Hindlimb muscle (tissue), 1 donor: ENCODE measurements around the gene SORCS1. TPM values are rescaled to one million over a fixed set of nuclear protein-coding genes. Genes with fewer than 3 reads are reported as not detected.
A peak's percentile ranks its signal among the peaks of the same experiment; 100 is the strongest.

Source experiments
- DNase-seq: peaks from one replicate; pipeline ENCODE4 v3.0.0-alpha.2; 2013
- polyA plus RNA-seq: library from polyadenylated mRNA; unstranded; fragments of 120-200 nt; gene quantifications from one replicate; pipeline ENCODE4 v1.2.1, GENCODE V29; 2013; ENCODE audit not compliant: insufficient read length

Gene SORCS1
- 4.7 TPM for polyA plus RNA-seq

DNA sequence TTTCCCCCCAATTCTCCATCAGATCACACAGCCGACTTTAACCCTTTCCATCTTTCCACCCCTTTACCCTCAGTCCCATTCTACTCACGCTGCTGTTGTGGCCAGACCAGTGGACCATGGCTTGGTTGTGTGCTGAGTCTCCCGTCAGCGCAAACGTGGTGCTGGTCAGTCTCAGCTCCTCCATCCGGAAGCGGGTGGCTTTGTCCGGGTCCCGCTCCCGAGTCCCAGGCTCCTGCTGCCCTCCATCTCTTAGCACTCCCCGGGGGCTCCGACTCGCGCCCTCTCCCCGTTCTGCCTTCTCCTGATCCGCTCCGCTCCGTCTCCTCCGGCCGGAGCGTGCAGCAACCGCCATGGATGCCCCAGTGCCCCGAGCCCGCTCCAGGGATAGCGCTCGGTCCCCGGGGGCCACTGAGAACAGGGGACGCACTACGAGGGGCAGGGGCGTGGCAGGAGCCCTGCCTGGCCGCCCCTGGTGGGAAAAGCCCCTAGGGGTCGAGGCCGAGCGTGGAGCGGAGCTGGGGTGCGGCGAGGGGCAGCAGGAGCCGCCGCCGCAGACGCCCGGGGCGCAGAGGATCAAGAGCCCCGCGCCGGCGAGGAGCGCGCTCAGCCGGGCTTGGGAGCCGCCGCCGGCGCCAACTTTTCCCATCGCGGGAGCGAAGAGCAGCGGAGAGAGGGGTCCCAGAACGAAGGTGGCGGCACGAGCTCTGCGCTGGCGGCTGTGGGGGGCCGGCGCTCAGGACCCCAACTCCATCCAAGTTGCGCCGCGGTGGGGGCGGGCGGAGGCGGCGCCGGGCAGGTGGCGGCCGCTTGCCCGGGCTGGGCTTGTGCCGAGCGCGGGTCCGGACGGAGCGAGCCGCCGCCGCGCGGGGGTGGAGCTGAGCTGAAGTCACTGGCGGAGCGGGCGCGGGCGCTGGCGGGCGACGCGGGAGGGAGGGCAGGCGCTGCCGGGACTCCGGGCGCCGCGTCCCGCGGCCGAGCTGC lies at the start of gene SORCS1:
TSS of gene SORCS1 (minus strand) at position 826 of the 981 bp plus-strand sequence.
- DNase-seq, result peak; percentile 8

DNA sequence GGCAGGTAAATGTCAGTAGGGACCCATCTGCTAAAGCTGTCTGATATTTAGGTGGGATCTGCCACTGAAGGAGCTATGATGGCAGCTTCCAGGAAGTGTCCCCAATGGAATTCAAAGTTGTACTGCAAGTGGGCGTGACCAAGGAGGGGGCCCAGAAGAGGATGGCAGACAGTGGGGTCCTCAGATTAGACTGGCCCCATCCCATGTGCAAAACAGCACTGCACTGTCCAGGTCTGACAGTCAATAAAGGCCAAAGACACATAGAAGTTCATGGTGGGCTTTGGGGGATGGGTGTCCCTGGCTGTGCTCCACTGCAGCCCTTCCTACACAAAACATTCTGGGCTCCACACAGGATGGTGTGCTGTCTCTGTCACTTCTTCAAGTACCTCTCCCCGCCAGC lies 49.8 kb upstream of the SORCS1 start:
- no peak for DNase-seq

DNA sequence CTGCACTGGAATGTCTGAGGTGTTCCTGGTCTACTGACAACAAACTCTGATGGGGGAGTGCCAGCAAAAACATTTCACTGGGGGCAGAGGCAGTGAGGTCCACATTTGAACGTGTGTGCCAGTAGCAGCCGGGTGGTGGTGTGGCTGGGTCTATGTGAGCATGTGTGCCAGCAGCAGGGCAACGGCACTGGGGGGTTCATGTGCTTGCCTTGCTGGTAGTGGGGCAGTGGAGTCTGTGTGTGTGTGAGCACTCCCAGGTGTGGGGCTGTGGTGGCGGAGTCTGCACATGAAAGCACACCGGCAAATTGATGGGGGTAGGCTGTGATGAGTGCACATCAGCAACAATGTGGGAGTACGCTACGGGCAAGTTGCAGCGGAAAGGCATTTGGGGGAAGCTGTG lies 49.4 kb upstream of the SORCS1 start:
- DNase-seq, result no peak

DNA sequence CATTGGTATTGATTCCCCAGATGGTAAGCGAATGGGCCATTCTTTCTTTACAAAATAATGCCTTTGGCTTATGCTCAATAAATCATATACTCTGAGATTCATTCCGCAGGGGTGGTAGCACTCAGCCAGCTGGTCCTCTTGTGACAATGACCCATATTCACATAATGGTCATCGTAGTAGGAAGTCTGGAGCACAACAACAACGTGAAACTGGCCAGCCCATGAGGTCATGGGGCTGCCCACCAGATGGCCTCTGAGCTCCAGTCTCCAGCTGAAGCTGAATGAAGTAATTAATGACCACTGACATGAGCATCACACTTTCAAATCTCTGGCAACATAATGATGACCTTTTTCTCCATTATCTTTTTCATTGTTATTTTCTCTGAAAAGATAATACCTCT lies 42.3 kb upstream of the SORCS1 start:
- DNase-seq, result no peak

DNA sequence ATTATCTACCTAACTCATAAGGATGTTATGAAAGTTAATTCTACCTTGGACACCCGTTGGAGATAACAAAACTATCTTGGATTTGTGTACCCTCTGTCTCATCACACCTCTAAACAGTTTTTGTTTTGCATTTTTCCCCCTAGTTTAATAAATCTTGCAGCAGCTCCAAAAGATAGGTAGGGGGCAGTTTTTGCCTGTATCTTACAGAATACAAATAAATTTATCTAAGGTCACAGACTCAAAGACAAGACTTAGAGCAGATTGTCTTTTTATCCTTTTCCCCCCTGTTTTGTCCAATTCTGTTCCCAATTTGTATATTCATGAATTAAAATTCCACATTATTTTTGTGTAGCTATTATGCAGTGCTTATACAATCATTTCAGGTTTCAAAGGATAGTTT lies 5.0 kb upstream of the SORCS1 start:
- no peak for DNase-seq

DNA sequence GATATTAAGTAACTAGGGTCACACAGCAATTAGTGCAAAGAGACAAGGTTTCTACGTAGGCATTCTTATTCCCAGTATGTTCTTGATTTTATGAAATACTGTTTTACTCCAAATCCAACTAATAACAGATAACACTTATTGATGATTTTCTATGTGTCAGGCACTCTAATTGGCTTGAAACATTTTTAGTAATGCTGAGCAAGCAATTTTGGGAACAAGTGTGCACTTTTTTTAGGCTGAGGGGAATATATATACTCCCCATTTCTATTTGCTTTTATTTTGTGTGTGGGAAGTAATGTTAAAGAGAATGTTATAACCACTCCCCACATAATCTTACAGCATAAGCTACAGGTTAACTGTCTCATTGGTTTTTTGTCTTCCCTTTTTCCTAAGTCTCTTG lies 4.2 kb upstream of the SORCS1 start:
- no peak for DNase-seq

DNA sequence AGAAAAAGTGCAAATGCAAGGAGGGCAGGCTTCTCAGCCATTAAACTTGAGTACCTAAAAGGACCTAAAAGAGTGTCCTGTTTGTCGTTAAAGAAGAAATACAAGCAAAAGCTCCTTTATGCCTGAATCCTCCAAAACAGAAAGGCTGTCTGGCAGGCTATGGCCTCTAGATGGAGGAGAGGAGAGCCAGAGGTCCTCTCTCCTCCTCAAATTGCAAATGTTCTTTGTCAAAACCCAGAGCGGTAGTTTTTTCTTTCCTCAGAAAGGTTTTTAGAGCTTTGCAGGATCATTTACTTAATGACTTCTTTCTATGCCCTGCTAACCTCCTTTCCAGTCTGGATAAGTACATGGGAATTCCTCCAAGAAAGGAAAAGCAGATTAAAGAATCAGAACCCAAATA lies 1.9 kb upstream of the SORCS1 start:
- no peak for DNase-seq

DNA sequence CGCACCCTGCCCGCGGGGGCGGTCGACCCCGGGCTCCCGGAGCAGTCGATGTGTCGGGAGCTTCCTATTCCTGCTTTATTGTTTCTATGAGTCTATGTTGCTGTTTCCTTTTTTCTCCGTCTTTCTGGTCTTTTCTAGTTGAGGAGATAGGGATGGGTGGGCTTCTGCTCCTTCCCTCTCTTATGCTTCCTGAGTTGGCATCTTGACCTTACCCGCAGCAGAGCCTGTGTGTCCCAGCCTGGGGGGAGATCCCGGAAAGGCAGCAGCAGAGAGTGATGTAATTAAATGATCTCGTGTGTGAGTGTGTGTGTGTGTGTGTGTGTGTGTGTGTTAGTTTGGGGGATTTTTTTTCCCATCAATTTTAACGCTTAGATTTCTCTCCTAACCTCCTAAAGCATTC lies 486 bp upstream of the SORCS1 start:
- no peak for DNase-seq

DNA sequence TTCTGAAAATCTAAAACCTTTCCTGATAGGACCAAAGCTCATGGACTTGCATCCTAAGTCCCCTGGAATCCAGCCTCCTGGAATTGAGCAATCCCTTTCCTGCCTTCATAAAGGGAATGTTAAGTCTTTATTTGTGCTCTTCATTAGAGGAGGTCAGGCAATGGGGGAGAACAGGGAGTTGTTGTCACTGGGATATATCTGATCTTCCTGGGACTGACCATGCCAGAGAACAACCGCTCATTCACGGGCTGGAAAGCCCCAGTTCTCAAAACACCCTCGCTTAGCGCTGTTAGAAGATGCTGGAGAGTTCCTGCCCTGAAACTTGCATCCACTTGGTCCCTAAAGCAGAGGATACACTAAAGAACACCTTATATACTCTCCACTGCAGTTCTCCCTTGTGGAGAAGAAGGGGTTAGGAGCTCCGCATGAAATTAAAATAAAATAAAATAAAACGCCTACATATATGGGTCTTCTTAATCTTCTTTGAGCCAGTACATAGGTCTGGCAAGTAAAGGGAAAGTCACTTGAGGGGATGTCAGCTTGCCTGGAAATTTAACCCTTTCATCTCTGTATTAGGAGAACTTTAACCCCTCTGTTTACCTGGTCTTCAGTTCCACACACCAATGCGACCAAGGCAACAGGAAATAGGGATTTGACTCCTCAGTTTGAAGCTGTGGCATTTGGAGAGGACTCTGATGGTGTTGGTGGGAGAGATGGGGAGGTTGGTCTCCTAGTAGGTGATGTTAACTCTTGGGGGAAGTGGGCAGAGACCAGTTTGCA lies 1.2 kb downstream of the SORCS1 start:
- no peak for DNase-seq

DNA sequence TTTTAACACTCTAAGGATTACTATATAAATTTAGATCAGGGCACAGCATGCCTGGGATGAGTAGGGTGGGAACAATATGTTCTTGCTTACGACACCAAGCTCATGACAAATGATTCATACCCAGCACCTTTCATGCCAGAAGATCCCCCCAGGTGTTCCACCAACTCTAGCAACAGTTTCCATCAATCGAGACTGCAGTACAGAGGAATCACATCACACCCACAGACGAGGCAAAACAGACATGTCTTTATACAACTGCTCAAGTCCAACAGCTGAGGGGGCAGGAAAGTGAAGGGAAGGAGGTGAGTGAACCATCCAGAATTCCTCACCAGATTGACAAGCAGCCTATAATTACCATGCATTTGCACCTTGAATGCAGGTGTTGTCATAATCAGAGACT lies 3.6 kb downstream of the SORCS1 start:
- DNase-seq, result no peak

DNA sequence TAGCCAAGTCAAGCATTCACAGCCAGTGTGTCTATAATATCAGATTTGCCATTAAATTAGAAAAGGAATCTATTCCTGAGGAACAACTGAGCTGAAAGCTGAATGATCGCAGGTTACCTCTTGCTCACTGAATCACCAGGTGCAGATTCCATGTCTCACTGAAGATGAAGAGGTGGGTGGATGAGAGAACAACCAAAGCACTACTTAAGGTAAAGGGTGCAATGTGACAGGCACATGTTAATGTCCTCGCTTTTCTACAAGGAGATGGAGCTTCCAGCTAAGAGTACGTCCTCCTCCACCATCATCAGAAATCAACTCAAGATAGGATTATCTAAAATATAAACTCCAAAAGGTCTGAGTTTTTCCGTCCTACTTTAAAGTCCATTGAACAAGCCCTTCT lies 4.6 kb downstream of the SORCS1 start:
- no peak for DNase-seq

DNA sequence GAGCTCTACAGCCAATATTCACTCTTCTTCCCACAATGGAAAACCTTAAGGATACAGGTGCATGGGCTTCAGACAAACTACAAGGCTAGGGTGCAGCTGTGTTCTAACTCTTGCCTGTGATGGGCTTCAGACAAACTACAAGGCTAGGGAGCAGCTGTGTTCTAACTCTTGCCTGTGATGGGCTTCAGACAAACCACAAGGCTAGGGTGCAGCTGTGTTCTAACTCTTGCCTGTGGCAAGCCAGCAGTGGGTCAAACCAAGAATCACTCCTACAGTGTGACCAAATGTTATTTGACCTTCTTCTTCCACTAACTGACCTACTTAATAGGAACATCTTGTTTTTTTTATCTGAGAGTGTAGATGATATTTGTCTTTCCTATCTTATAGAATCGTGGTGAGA lies 7.4 kb downstream of the SORCS1 start:
- DNase-seq, result no peak

DNA sequence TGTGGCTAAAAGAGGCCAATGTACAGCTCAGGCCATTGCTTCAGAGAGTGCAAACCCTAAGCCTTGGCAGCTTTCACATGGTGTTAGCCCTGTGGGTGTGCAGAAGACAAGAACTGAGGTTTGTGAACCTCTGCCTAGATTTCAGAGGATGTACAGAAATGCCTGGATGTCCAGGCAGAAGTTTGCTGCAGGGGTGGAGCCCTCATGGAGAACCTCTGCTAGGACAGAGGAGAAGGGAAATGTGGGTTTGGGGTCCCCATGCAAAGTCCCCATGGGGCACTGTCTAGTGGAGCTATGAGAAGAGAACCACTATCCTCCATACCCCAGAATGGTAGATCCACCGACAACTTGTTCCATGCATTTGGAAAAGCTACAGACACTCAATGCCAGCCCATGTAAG lies 12.4 kb downstream of the SORCS1 start:
- DNase-seq, result no peak

DNA sequence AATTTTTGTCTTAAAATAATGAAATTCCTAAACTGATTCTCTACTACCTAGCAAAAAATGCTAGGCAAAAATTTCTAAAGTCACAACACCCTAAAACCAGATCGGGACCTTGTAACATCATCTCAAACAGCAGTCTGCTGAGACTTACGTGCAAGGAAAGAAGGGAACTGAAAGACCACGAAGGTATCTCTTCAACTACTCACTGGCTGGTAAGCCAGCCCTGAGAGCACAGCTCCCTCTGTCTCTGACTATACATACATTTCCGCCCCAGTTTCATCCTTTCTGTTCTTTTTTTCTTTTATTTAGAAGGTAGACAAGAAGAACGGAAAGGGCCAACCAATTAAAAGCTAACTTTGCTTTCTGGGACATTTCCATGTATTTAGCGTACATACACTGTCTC lies 15.6 kb downstream of the SORCS1 start:
- DNase-seq, result no peak

DNA sequence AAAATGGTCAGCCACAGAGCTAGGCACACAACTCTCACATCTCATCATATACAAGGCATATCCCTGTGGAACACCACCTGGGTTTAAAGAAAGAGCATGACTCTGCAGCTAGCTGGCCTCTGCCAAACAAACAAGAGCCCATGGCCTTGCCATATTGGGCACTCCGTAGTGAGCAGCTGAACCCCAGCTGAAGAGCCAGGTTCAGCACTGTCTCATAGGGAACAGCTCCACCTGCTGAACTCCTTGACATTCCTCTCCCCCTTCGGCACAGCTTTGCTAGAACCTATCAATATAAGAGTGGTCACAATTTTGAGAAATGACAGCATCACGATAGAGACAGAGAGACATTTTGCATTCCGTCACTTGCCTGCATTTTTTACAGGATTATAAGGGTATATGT lies 20.0 kb downstream of the SORCS1 start:
- DNase-seq, result no peak

DNA sequence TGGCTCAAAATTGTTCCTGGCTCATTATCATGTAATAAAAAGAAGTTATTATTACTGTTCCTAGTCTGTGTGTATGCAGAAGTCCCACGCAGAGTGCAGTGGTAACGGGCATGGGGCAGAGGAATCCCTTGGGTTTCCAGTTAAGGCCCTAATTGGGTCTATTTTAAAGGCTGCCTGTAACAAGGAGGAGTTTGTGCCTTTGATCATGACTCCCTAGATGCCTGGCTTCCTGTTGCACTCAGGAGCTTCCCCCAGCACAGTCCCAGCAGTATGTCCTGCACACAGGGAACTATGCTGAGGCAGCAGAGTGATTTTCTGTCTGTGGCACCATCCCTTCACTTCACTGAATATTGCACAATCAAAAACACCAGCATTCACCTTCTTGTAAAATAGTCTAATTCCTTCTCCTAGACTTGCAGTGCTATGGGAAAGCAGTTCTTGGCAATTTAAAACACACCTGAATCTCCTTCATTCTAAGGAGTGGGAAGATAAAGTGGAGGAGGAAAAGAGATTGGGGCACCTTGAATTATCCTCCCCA lies 22.9 kb downstream of the SORCS1 start:
- no peak for DNase-seq

DNA sequence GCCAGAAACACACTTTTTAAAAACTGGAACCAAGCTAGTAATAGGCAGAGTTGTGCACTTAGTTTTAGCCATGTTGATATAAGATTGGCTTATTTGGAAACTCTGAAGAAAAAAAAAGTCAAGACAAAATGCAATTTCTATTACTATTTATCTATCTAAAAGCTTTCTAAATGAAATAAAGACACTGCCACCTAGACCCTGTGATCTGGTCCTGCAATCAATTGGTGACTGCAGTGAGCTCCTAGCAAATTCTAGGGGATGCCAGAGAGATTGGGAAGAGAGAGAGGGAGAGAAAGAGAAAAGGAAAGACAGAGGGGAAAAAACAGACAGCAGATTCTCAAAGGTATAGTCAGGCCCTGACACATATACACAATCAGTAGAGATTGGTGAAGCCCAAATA lies 25.3 kb downstream of the SORCS1 start:
- DNase-seq, result no peak

DNA sequence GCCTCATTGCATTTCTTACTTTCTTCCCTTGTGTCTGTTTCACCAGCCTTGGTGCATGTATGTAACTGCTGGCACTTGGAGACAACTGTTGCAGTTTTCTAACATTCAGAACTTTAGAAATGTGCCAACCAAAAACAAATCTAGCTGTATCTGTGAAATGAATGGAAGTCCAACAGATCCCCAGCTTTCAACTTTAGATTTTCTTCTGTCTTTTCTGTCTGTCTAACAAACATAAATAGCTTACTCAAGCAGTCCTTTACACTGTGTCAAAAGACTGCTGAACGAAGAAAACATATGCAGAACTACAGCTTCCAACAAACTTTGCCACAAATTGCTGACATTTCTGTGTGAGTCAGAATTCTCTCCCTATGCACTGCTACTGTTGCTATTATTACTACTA lies 30.9 kb downstream of the SORCS1 start:
- no peak for DNase-seq

DNA sequence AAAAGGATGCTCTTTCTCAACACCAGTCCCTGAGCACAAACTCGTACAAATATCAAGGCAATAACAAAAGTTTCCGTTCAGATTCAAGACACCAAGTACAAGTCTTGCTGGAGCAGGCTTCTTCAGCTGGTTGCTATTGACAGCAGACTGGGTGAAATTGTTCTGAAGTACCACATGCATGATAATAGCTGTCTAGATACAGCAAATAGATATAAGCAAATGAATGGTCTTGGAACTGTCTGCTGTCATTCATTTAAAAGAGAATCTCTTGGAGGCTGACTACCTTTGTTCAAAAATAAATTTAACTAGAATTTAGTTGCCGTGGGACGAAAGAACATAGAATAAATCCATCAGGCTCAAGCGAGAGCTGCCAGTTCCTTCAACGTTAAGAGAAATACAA lies 35.5 kb downstream of the SORCS1 start:
- DNase-seq, result no peak

DNA sequence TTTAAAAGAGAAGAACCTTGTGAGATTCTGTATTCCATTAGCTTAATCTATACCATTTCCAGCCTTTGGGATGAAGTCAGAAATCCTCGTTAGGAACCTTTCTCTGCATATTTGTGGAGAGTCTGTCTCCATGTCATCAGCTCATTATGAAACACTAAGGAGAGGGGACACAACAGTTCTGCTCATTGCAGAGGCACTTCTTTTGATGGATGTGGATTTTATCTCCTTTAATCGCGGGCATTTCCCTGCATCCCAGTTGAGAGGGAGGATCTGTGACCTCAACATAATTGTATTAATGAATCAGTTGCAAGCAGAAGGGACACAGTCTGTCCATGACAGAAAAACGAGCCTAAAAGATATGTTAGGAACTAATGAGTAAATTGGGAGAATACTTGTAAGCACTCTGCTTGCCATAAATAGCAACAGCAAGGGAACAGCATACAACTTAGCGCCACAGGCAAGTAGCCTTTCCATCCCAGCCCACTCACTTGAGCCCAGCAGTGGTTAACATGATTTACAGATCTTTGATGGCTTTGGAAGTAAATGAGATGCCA lies 37.9 kb downstream of the SORCS1 start:
- no peak for DNase-seq

DNA sequence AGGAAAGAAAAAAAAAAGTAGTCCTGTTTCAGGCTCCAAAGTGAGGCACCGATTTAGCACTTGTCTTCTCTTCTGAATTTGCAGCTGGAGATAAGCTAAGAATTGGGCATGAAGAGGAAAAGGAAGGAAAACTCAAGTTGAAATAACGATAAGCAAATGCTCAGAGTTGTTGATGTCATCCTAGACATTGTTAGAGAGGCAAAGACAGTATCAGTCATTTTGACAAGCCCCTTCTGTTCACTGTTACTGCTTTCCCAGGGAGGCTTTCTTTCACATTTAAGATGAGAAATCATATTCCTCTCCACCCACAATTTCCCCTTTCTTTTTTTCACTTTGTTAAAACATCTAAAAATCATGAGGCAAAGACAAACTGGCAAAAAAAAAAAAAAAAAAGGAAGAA lies 41.8 kb downstream of the SORCS1 start:
- no peak for DNase-seq

DNA sequence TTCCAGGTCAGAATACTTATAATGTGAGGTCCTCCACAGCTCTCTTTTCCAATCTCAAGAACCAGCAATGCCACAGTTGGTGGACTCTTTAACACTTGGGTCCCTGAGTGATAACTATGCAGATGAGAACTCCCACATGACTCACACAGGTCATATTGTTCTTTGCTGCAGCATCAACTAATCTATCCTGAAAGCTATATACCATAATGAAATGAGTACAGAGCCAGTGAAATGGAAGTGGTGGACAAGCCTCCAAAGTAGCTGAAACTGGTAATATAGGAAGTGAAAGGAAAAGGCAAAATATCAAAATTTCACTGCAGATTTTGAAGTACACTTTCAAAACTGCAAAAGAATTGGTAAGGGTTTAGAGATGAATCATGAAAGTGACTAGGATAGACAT lies 45.6 kb downstream of the SORCS1 start:
- DNase-seq, result no peak

DNA sequence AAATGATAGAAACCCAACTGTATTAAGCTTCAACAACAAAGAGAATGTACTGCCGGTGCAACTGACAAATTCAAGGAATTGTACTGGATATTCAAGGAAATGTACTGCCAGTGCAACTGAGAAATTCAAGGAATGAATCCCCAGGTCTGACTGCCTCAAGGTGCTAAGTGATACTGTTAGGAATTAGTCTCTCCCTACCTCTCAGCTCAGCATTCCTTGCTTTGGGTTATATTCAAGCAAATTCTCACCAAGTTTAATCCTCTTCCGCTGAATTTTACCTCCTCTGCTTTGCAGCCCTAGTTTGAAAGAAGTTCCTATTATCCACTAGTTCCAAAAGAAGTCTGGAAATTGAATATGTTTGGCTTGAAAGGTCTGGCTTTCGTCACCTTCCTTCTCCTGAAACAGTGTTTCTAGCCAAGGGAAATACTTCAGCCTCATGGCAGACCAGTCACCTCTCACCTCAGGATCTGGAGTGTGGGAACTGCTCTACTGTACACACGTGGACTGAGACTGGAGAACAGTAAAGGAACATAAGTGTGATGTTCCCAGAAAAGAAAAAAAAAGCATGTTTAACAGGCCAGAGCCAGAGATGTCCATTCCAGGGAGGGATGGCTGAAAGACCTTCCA lies 60.4 kb downstream of the SORCS1 start:
- DNase-seq, result no peak
